ENCODE data around the gene HERC6. TPM values are rescaled to one million over a fixed set of nuclear protein-coding genes. Genes with fewer than 3 reads are reported as not detected.
A peak's percentile ranks its signal among the peaks of the same experiment; 100 is the strongest.

HERC6 gene
- total and polyA plus RNA-seq, 9 of the 15 experiments (the other 6 are each of a cell fraction or from before 2014, with no cell fraction given): 0.01 to 0.68 (median 0.15) TPM

DNA sequence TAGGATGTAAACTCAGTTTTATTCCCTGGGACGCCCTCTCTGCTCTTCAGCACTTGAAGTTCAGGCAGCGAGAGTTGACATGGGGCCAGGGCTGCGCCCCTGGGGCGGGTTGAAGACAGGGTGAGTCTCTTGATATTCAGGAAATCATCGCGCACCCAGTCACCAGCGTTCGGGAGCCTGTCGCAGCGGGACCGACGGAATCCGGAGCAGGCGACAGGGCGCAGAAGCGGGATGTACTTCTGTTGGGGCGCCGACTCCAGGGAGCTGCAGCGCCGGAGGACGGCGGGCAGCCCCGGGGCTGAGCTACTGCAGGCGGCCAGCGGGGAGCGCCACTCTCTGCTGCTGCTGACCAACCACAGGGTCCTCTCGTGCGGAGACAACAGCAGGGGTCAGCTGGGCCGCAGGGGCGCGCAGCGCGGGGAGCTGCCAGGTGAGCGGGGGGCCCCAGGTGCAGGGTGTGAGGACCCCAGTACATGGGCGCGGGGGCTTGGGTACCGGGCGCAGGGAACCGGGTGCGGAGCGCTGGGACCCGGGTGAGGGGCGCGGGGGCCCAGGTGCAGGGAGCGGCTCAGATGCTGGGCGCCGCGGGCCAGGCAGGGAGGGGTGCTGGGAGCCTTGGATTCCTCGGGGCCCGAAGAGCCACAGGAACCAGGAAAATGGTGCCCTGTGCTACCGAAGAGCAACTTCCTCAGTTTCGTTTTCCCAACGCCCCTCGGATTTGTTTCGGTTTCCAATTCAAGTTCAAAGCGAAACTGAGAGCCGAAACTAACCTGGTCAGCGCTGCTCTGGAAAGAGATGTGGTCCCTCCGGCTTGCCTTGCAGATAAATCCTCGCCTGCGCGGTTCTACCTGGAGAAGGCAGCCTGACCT, at the start of gene HERC6 (continued):
- TF ChIP-seq, protein P1, sequence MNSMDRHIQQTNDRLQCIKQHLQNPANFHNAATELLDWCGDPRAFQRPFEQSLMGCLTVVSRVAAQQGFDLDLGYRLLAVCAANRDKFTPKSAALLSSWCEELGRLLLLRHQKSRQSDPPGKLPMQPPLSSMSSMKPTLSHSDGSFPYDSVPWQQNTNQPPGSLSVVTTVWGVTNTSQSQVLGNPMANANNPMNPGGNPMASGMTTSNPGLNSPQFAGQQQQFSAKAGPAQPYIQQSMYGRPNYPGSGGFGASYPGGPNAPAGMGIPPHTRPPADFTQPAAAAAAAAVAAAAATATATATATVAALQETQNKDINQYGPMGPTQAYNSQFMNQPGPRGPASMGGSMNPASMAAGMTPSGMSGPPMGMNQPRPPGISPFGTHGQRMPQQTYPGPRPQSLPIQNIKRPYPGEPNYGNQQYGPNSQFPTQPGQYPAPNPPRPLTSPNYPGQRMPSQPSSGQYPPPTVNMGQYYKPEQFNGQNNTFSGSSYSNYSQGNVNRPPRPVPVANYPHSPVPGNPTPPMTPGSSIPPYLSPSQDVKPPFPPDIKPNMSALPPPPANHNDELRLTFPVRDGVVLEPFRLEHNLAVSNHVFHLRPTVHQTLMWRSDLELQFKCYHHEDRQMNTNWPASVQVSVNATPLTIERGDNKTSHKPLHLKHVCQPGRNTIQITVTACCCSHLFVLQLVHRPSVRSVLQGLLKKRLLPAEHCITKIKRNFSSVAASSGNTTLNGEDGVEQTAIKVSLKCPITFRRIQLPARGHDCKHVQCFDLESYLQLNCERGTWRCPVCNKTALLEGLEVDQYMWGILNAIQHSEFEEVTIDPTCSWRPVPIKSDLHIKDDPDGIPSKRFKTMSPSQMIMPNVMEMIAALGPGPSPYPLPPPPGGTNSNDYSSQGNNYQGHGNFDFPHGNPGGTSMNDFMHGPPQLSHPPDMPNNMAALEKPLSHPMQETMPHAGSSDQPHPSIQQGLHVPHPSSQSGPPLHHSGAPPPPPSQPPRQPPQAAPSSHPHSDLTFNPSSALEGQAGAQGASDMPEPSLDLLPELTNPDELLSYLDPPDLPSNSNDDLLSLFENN (IDR thresholded peaks at IDR 0.05; ENCODE audit: low read depth in 2 of 2, low read length in 2 of 2): no peak
- TF ChIP-seq, protein P2, sequence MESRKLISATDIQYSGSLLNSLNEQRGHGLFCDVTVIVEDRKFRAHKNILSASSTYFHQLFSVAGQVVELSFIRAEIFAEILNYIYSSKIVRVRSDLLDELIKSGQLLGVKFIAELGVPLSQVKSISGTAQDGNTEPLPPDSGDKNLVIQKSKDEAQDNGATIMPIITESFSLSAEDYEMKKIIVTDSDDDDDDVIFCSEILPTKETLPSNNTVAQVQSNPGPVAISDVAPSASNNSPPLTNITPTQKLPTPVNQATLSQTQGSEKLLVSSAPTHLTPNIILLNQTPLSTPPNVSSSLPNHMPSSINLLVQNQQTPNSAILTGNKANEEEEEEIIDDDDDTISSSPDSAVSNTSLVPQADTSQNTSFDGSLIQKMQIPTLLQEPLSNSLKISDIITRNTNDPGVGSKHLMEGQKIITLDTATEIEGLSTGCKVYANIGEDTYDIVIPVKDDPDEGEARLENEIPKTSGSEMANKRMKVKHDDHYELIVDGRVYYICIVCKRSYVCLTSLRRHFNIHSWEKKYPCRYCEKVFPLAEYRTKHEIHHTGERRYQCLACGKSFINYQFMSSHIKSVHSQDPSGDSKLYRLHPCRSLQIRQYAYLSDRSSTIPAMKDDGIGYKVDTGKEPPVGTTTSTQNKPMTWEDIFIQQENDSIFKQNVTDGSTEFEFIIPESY (CRISPR knock-in tag; IDR thresholded peaks at IDR 0.05): 0 out of 2 replicates have a peak, but pooled peaks have one; percentile 45
- TF ChIP-seq, protein P3, sequence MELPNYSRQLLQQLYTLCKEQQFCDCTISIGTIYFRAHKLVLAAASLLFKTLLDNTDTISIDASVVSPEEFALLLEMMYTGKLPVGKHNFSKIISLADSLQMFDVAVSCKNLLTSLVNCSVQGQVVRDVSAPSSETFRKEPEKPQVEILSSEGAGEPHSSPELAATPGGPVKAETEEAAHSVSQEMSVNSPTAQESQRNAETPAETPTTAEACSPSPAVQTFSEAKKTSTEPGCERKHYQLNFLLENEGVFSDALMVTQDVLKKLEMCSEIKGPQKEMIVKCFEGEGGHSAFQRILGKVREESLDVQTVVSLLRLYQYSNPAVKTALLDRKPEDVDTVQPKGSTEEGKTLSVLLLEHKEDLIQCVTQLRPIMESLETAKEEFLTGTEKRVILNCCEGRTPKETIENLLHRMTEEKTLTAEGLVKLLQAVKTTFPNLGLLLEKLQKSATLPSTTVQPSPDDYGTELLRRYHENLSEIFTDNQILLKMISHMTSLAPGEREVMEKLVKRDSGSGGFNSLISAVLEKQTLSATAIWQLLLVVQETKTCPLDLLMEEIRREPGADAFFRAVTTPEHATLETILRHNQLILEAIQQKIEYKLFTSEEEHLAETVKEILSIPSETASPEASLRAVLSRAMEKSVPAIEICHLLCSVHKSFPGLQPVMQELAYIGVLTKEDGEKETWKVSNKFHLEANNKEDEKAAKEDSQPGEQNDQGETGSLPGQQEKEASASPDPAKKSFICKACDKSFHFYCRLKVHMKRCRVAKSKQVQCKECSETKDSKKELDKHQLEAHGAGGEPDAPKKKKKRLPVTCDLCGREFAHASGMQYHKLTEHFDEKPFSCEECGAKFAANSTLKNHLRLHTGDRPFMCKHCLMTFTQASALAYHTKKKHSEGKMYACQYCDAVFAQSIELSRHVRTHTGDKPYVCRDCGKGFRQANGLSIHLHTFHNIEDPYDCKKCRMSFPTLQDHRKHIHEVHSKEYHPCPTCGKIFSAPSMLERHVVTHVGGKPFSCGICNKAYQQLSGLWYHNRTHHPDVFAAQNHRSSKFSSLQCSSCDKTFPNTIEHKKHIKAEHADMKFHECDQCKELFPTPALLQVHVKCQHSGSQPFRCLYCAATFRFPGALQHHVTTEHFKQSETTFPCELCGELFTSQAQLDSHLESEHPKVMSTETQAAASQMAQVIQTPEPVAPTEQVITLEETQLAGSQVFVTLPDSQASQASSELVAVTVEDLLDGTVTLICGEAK (IDR thresholded peaks at IDR 0.05): peak; percentile 67; the same call in 1 of the 2 replicates
- TF ChIP-seq, protein P3 (CRISPR knock-in tag; IDR thresholded peaks at IDR 0.05): no peak
- TF ChIP-seq CBX3 (IDR thresholded peaks at IDR 0.05; ENCODE audit: borderline replicate concordance in 1 of 2, low read length in 2 of 2) (no peak), RAD51 (IDR thresholded peaks at IDR 0.05; ENCODE audit: borderline replicate concordance, low read depth) (no peak), ATF1 (CRISPR knock-in tag; IDR thresholded peaks at IDR 0.05) (no peak), ATF1 (tag; IDR thresholded peaks at IDR 0.05) (peak; percentile 19; the same call in 1 of the 2 replicates), TCFL5 (CRISPR knock-in tag; conservative IDR thresholded peaks at IDR 0.05) (no peak)
- TF ChIP-seq, protein P4, sequence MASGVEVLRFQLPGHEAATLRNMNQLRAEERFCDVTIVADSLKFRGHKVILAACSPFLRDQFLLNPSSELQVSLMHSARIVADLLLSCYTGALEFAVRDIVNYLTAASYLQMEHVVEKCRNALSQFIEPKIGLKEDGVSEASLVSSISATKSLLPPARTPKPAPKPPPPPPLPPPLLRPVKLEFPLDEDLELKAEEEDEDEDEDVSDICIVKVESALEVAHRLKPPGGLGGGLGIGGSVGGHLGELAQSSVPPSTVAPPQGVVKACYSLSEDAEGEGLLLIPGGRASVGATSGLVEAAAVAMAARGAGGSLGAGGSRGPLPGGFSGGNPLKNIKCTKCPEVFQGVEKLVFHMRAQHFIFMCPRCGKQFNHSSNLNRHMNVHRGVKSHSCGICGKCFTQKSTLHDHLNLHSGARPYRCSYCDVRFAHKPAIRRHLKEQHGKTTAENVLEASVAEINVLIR (CRISPR knock-in tag; IDR thresholded peaks at IDR 0.05): no peak
